ENCODE data around the gene EFTUD2.
"Not testable (repeated sequence)": the region's sequence is repeated elsewhere in the genome, so short reads cannot be mapped to it uniquely, and the experiment has no call there.

Gene EFTUD2

GRCh38 chr17:44808656-44809388 is 90.4 kb downstream of the EFTUD2 start:
- DNase-seq (ENCODE audit: low read depth) = not testable (repeated sequence)

GRCh38 chr17:44808156-44808555 is 91.1 kb downstream of the EFTUD2 start:
- no peak for DNase-seq (ENCODE audit: low read depth)

- no peak for DNase-seq (ENCODE audit: low read depth)
Observed at GRCh38 chr17:44807817-44808155, 91.5 kb downstream of the EFTUD2 start.

GRCh38 chr17:44807093-44807816 is 92.0 kb downstream of the EFTUD2 start:
- DNase-seq (ENCODE audit: low read depth) = no peak

GRCh38 chr17:44804302-44805089 is 94.7 kb downstream of the EFTUD2 start:
- no peak for DNase-seq (ENCODE audit: low read depth)

- DNase-seq (ENCODE audit: low read depth) = no peak
Observed at GRCh38 chr17:44801880-44802279, 97.4 kb downstream of the EFTUD2 start.

Data from stimulated activated CD8-positive, alpha-beta memory T cell treated with anti-CD3 and anti-CD28 coated beads, Interleukin-12 subunit alpha, Interleukin-12 subunit beta, amount 100 ng/mL, for 1 hour (primary cell).